Inferior parietal cortex (tissue), 1 donor: ENCODE data around the gene ZNF700.
"Not testable (repeated sequence)": the region's sequence is repeated elsewhere in the genome, so short reads cannot be mapped to it uniquely, and the experiment has no call there.

Experiments
- DNase-seq: peaks from one replicate; pipeline ENCODE4 v3.0.0-alpha.2; 2016; ENCODE audit errors: extremely low spot score

ZNF700 gene

DNA sequence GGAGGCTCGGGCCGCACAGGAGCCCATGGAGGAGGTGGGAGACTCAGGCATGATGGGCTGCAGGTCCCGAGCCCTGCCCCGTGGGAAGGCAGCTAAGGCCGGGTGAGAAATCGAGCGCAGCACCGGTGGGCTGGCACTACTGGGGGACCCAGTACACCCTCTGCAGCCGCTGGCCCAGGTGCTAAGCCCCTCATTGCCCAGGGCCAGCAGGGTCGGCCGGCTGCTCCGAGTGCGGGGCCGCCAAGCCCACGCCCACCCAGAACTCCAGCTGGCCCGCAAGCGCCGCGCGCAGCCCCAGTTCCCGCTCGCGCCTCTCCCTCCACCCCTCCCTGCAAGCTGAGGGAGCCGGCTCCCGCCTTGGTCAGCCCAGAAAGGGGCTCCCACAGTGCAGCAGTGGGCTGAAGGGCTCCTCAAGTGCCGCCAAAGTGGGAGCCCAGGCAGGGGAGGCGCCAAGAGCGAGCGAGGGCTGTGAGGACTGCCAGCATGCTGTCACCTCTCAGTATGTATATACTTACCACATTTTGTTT, 16.5 kb downstream of the ZNF700 start:
- DNase-seq: not testable (repeated sequence)

- no peak for DNase-seq
These were observed 17.3 kb downstream of the ZNF700 start for GRCh38 chr19:11942008-11942842.

DNA sequence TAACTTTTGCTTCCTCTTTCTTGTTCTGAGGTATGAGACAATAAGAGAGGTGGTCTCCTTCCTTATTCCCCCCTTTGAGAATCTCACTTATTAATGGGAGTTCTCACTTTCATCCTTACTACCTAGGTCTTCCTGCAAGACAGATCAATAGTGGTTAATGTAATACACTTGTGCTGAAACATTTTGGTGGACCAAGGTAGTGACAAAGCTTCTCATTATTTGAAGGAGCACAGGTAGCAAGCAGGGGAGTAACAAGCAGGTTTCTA, 17.9 kb downstream of the ZNF700 start:
- DNase-seq: no peak

GRCh38 chr19:11944656-11945055, 19.7 kb downstream of the ZNF700 start:
- DNase-seq: no peak

DNA sequence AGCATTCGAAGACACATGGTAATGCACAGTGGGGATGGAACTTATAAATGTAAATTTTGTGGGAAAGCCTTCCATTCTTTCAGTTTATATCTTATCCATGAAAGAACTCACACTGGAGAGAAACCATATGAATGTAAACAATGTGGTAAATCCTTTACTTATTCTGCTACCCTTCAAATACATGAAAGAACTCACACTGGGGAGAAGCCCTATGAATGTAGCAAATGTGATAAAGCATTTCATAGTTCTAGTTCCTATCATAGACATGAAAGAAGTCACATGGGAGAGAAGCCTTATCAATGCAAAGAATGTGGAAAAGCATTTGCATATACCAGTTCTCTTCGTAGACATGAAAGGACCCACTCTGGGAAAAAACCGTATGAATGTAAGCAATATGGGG, 23.7 kb downstream of the ZNF700 start:
- DNase-seq: no peak

GRCh38 chr19:11949201-11949600, 24.3 kb downstream of the ZNF700 start:
- DNase-seq: no peak

- DNase-seq: not testable (repeated sequence)
These were observed 24.7 kb downstream of the ZNF700 start for GRCh38 chr19:11949614-11950080.

GRCh38 chr19:11950312-11950711, 25.4 kb downstream of the ZNF700 start:
- DNase-seq: no peak

- DNase-seq: peak; percentile 82
These were observed 38.9 kb downstream of the ZNF700 start for GRCh38 chr19:11963566-11964355.

GRCh38 chr19:11964496-11964857, 39.6 kb downstream of the ZNF700 start:
- no peak for DNase-seq

DNA sequence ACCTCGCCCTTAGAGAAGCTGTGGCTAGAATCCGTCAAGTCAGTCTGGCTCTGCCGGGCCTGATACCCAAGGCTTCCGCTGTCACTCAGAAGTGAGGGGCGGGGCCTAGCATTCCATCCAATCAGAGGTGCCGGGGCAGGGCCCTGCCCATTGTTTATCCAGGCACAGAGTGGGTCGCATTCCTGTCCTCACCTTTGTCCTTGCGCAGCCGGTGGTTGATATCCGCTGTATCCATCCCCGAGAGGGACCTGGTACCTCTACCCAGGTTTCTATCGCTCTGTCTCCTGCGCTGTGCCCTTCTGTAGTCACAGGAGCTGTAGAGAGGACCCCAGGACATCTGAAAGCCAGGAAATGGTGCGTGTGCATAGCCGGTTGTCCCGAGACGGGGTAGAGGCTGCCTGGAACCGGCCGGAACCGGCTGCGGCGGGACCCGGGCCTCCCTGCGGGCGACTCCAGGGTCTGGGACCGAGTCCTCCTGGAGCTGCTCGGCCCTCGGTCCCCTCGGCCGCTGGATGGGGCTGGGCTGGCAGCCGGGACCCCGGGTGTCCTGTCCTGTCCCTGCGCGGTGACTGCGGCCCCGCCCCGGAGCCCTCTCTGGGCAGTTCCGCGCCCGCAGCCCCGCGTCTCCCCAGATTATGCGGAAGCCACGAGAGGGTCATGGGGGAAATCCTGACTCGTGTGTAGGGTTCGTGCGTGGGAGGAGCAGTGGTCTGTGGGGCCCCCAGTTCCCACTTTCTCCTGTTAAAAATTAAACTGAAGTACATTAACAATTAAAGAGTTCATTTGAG, 40.1 kb downstream of the ZNF700 start, which contains the start of gene ZNF763:
TSS of gene ZNF763 (plus strand) at position 183 of the 788 bp plus-strand sequence. CDS start at position 352, 169 bp downstream.
- DNase-seq: peak; percentile 93

GRCh38 chr19:11970174-11970573, 45.3 kb downstream of the ZNF700 start:
- DNase-seq: no peak

GRCh38 chr19:11971041-11971440, 46.1 kb downstream of the ZNF700 start:
- DNase-seq: no peak

- DNase-seq: no peak
These were observed 48.3 kb downstream of the ZNF700 start for GRCh38 chr19:11973019-11973810.

- DNase-seq: no peak
These were observed 53.7 kb downstream of the ZNF700 start for GRCh38 chr19:11978492-11979100.

DNA sequence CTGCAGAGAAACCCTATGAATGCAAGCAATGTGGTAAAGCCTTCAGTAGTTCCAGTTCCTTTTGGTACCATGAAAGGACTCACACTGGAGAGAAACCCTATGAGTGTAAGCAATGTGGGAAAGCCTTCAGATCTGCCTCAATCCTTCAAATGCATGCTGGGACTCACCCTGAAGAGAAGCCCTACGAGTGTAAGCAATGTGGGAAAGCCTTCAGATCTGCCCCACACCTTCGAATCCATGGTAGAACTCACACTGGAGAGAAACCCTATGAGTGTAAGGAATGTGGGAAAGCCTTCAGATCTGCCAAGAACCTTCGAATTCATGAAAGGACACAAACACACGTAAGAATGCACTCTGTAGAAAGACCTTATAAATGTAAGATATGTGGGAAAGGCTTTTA, 54.6 kb downstream of the ZNF700 start:
- no peak for DNase-seq

DNA sequence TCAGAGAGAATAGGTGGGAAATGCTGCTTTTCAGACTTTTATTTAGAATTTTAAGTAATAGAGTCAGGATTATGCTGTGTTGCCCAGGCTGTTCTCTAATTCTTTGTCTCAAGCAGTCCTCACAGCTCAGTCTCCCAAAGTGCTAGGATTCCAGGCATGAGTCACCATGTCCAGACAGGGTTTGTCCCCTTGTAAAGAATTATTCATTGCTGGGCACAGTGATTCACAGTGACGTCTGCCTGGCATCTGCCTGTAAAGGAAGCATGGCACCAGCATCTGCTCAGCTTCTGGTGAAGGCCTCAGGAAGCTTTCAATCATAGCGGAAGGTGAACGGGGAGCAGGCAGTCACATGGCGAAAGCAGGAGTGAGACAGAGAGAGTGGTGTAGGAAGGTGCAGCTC, 57.6 kb downstream of the ZNF700 start:
- DNase-seq: no peak

GRCh38 chr19:11984986-11985385, 60.1 kb downstream of the ZNF700 start:
- DNase-seq: no peak

GRCh38 chr19:11986754-11987153, 61.8 kb downstream of the ZNF700 start:
- DNase-seq: no peak

DNA sequence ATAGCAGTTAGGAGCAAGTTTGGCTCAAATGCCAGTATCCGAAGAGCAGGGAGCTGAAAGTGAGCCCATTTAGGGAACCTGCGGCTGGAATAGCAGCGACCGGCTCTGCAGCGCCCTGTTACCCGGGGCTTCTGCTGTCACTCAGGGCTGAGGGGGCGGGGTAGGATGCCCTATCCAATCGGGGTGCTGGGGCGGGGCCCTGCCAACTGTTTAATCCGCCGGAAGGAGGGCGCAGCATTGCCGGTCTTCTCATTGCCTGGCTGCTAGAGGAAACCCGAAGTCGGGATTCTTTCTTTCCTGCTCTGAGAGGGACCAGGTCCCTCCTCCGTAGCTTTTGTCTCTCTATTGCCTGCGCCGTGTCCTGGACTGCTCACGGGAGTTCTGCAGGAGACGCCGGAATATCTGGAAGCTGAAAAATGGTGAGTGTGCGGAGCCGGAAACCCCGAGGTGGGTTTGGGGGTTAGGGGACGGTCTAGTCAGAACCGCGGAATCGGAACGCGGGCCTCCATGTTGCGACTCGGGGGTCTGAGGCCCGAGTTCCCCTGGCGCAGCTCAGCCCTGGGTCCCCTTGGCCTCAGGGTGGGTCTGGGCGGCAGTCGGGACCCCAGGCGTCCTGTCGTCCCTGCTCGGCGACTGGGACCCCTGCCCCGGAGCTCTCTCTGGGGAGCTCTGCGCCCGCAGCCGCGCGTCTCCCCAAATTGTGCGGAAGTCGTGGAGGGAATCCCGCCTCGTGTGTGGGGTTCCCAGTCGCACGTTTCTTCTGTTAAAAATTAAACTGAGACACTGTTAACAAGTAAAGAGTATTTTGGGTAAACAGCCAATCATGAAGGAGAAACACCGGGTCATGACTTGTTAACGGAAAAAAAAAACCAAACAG, 62.7 kb downstream of the ZNF700 start:
- DNase-seq: peak; percentile 81
